PC-9 (cell line): ENCODE data around the gene FAM184B. TPM values are rescaled to one million over a fixed set of nuclear protein-coding genes. Genes with fewer than 3 reads are reported as not detected.

Experiments
- BruUV-seq: library from RNA; stranded (reverse); fragments of 400-500 nt; replicated peaks from 2 replicates; lab custom pipeline; 2021; lab: Mats Ljungman, UMichigan
- CTCF ChIA-PET: fragments of 300-600 bp; sonication (Branson Sonifier 250); formaldehyde crosslinking; loops from one replicate; lab custom pipeline; 2022; ENCODE audit warnings: antibody characterized with exemption; lab: Charles Lee
- POLR2A ChIA-PET: fragments of 300-600 bp; sonication (Branson Sonifier 250); formaldehyde crosslinking; loops from one replicate; lab custom pipeline; 2022; ENCODE audit warnings: antibody characterized with exemption; ENCODE audit not compliant: unreplicated experiment; lab: Charles Lee
- DNase-seq, 2 experiments: peaks; one replicate each; pipeline versions ENCODE4 v3.0.0 to v3.0.0-alpha.2; 2015 to 2022; ENCODE audit warnings: mixed read lengths in 1 of 2
- H2AFZ ChIP-seq: fragments of 200-600 bp; sonication (generic); 2 replicates; pipeline ENCODE4 v1.8.1; 2017; ENCODE audit warnings: antibody characterized with exemption
- H3F3A ChIP-seq: fragments of 200-600 bp; sonication (generic); 2 replicates; pipeline ENCODE4 v1.8.1; 2017; ENCODE audit warnings: antibody characterized with exemption, mild to moderate bottlenecking, low read depth; ENCODE audit not compliant: insufficient read depth
- H3K27ac ChIP-seq: fragments of 200-600 bp; sonication (generic); 2 replicates; pipeline ENCODE4 v1.6.1; 2016; ENCODE audit warnings: mixed run types
- H3K27me3 ChIP-seq: fragments of 200-600 bp; sonication (generic); 2 replicates; pipeline ENCODE4 v1.6.1; 2016; ENCODE audit warnings: low read depth, mixed run types; ENCODE audit not compliant: insufficient read depth
- H3K36me3 ChIP-seq: fragments of 200-600 bp; sonication (generic); 2 replicates; pipeline ENCODE4 v1.6.1; 2016; ENCODE audit warnings: low read depth, mixed run types
- H3K4me1 ChIP-seq: fragments of 200-600 bp; sonication (generic); replicated peaks from 2 replicates; pipeline ENCODE4 v1.6.1; 2016; ENCODE audit warnings: mixed run types; ENCODE audit not compliant: insufficient read depth
- H3K4me2 ChIP-seq: fragments of 200-600 bp; sonication (generic); 2 replicates; pipeline ENCODE4 v1.6.1; 2017; ENCODE audit warnings: mixed run types
- H3K4me3 ChIP-seq: fragments of 200-600 bp; sonication (generic); 2 replicates; pipeline ENCODE4 v1.6.1; 2016; ENCODE audit warnings: mixed run types
- H3K79me2 ChIP-seq: fragments of 200-600 bp; sonication (generic); 2 replicates; pipeline ENCODE4 v1.6.1; 2017; ENCODE audit warnings: low read depth, mixed run types
- H3K9me2 ChIP-seq: fragments of 200-600 bp; sonication (generic); 2 replicates; pipeline ENCODE4 v1.8.1; 2017; ENCODE audit warnings: mild to moderate bottlenecking; ENCODE audit not compliant: insufficient read depth
- H3K9me3 ChIP-seq: fragments of 200-600 bp; sonication (generic); 2 replicates; pipeline ENCODE4 v1.8.1; 2016; ENCODE audit warnings: low read depth; ENCODE audit not compliant: insufficient read depth
- H4K20me1 ChIP-seq: fragments of 200-600 bp; sonication (generic); 2 replicates; pipeline ENCODE4 v1.8.1; 2017; ENCODE audit not compliant: insufficient read depth
- EZH2 ChIP-seq: fragments of 200-600 bp; sonication (generic); IDR thresholded peaks from 2 replicates; pipeline ENCODE4 v1.8.0; 2017; ENCODE audit warnings: antibody characterized with exemption, low read depth
- intact Hi-C: fragments of 100-400 bp; cut with micrococcal nuclease; formaldehyde crosslinking; loops from one replicate; pipeline ENCODE4 v1.10.0; 2022; ENCODE audit not compliant: unreplicated experiment
- total RNA-seq: library from RNA; stranded (reverse); gene quantifications from 2 replicates; pipeline ENCODE4 v1.2.3, GENCODE V29; 2021
- TF ChIP-seq, protein P1 (sequence below): fragments of 200-600 bp; sonication (generic); conservative IDR thresholded peaks from 2 replicates; pipeline ENCODE4 v1.6.1; 2017; ENCODE audit warnings: mixed run types, antibody characterized with exemption, mild to moderate bottlenecking, moderate library complexity

FAM184B gene
- total RNA-seq, 1 experiment from 2014 or later: not detected

DNA sequence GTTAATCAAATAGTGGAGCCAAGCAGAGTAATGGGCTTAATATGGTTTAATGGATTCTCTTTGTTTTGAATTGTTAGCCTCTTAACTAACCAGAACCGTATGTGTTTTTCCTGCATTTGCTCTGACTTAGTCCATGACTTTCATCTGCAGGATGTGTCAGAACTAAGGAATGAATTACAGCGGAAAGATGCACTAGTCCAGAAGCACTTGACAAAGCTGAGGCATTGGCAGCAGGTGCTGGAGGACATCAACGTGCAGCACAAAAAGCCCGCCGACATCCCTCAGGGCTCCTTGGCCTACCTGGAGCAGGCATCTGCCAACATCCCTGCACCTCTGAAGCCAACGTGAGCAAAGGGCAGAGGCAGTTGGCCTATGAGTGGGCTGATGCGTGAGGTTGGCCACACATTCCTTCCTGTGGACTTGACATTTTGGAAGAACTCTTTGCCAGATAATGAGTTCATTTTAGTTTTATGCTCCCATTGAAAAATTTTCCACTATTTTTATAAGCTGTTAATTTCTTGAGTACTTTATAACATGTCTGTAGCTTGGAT is 157.9 kb downstream of the FAM184B start:
- H3K9me3 ChIP-seq: no peaks in the 10 kb centered on the region
- no peaks in the 10 kb centered on the region for H3K9me2 ChIP-seq
- H3K4me2 ChIP-seq: no peak overlapping the region
- no peak overlapping the region for H2AFZ ChIP-seq
- TF ChIP-seq, protein P1, sequence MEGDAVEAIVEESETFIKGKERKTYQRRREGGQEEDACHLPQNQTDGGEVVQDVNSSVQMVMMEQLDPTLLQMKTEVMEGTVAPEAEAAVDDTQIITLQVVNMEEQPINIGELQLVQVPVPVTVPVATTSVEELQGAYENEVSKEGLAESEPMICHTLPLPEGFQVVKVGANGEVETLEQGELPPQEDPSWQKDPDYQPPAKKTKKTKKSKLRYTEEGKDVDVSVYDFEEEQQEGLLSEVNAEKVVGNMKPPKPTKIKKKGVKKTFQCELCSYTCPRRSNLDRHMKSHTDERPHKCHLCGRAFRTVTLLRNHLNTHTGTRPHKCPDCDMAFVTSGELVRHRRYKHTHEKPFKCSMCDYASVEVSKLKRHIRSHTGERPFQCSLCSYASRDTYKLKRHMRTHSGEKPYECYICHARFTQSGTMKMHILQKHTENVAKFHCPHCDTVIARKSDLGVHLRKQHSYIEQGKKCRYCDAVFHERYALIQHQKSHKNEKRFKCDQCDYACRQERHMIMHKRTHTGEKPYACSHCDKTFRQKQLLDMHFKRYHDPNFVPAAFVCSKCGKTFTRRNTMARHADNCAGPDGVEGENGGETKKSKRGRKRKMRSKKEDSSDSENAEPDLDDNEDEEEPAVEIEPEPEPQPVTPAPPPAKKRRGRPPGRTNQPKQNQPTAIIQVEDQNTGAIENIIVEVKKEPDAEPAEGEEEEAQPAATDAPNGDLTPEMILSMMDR: no peak
- no peak for TF ChIP-seq EZH2
- no peak for DNase-seq
- H3K4me3 ChIP-seq: no peak overlapping the region
- H3K79me2 ChIP-seq: no peaks in the 10 kb centered on the region
- intact Hi-C loops: no loop called here
- POLR2A ChIA-PET: no interaction called here
- no peaks in the 10 kb centered on the region for H3K27me3 ChIP-seq
- BruUV-seq: no TSS peak
- no peaks in the 10 kb centered on the region for H3K4me1 ChIP-seq
- peaks cover 5% of the 10 kb centered on the region; the same call in 1 of the 2 replicates for H4K20me1 ChIP-seq
- peaks cover 6% of the 10 kb centered on the region for H3K36me3 ChIP-seq
- no peaks in the 10 kb centered on the region for H3F3A ChIP-seq
- H3K27ac ChIP-seq: no peak overlapping the region
- CTCF ChIA-PET: no interaction called here

GRCh38 chr4:17619416-17620105 is 161.9 kb downstream of the FAM184B start:
- Histone ChIP-seq H2AFZ (no peak overlapping the region), H3F3A (no peaks in the 10 kb centered on the region), H3K4me3 (no peak overlapping the region), H3K4me2 (no peak overlapping the region), H3K4me1 (no peaks in the 10 kb centered on the region), H3K27ac (no peak overlapping the region), H3K79me2 (peaks cover 35% of the 10 kb centered on the region), H3K9me2 (no peaks in the 10 kb centered on the region), H3K9me3 (no peaks in the 10 kb centered on the region), H3K36me3 (peaks cover 6% of the 10 kb centered on the region), H3K27me3 (no peaks in the 10 kb centered on the region), H4K20me1 (peaks cover 5% of the 10 kb centered on the region; the same call in 1 of the 2 replicates)
- TF ChIP-seq, protein P1: no peak
- TF ChIP-seq EZH2: no peak
- ChIA-PET CTCF (no interaction called here), POLR2A (interaction anchor here (0.7 kb wide), 1 partner anchor 205 kb away, joined by 6 read pairs; no protein-coding TSS in a partner anchor)
- intact Hi-C loops: no loop called here
- no peak for DNase-seq
- no TSS peak for BruUV-seq

- Histone ChIP-seq H3K9me3 (no peaks in the 10 kb centered on the region), H3K4me2 (no peak overlapping the region), H3K27ac (no peak overlapping the region), H3K4me3 (no peak overlapping the region), H3K4me1 (no peaks in the 10 kb centered on the region), H4K20me1 (peaks cover 5% of the 10 kb centered on the region; the same call in 1 of the 2 replicates), H3K9me2 (no peaks in the 10 kb centered on the region), H2AFZ (no peak overlapping the region), H3K79me2 (peaks cover 35% of the 10 kb centered on the region), H3K27me3 (no peaks in the 10 kb centered on the region), H3F3A (peaks cover 3% of the 10 kb centered on the region; the same call in 1 of the 2 replicates), H3K36me3 (peaks cover 6% of the 10 kb centered on the region)
- TF ChIP-seq, protein P1: no peak
- no peak for TF ChIP-seq EZH2
- POLR2A ChIA-PET: interaction anchor here (0.7 kb wide), 1 partner anchor 206 kb away, joined by 6 read pairs; no protein-coding TSS in a partner anchor
- BruUV-seq: no TSS peak
- DNase-seq: no peak
- intact Hi-C loops: no loop called here
- CTCF ChIA-PET: no interaction called here
These were observed 162.5 kb downstream of the FAM184B start for GRCh38 chr4:17618926-17619325.
